DND-41 (cell line): ENCODE data around the gene MROH2A.

Experiments
- ATAC-seq: fragments of 200-7000 bp; cut with Tn5 transposase; 3 replicates; pipeline ENCODE4 v1.9.1; 2021; ENCODE audit warnings: low read depth; ENCODE audit not compliant: insufficient read depth
- DNase-seq: peaks from one replicate; pipeline ENCODE4 v3.0.0-alpha.2; 2020
- H2AFZ ChIP-seq: 2 replicates; pipeline ENCODE4 v1.6.0; 2012; ENCODE audit warnings: low read depth, low read length
- H3K27ac ChIP-seq: 2 replicates; pipeline ENCODE4 v1.5.1; 2012; ENCODE audit warnings: low read length, inconsistent platforms
- H3K27me3 ChIP-seq: fragments of 200-600 bp; sonication (generic); 2 replicates; pipeline ENCODE4 v1.6.0; 2012; ENCODE audit warnings: low read length, mild to moderate bottlenecking, inconsistent platforms; ENCODE audit not compliant: insufficient read depth, poor library complexity
- H3K36me3 ChIP-seq: 2 replicates; pipeline ENCODE4 v1.5.1; 2012; ENCODE audit warnings: low read length, inconsistent platforms; ENCODE audit not compliant: insufficient read depth
- H3K4me1 ChIP-seq: 2 replicates; pipeline ENCODE4 v1.5.1; 2012; ENCODE audit warnings: mild to moderate bottlenecking, low read length; ENCODE audit not compliant: insufficient read depth
- H3K4me2 ChIP-seq: 2 replicates; pipeline ENCODE4 v1.6.0; 2012; ENCODE audit warnings: mild to moderate bottlenecking, moderate library complexity, low read length, inconsistent platforms; ENCODE audit not compliant: insufficient read depth
- H3K4me3 ChIP-seq, 2 experiments: fragments of 200-600 bp in 1 of 2; shearing (Covaris generic) in 1 of 2; 2 replicates each; pipeline ENCODE4 v1.5.1; 2012 to 2016; ENCODE audit warnings: inconsistent platforms in 2 of 2, low read length in 2 of 2, mild to moderate bottlenecking in 2 of 2, low read depth in 1 of 2, moderate library complexity in 1 of 2
- H3K79me2 ChIP-seq: 2 replicates; pipeline ENCODE4 v1.6.0; 2012; ENCODE audit warnings: low read length, inconsistent platforms; ENCODE audit not compliant: insufficient read depth
- H3K9ac ChIP-seq: 2 replicates; pipeline ENCODE4 v1.6.0; 2012; ENCODE audit warnings: low read depth, mild to moderate bottlenecking, inconsistent platforms, low read length, moderate library complexity
- H3K9me3 ChIP-seq: 2 replicates; pipeline ENCODE4 v1.5.1; 2012; ENCODE audit warnings: low read length, moderate library complexity, mild to moderate bottlenecking, inconsistent platforms; ENCODE audit not compliant: insufficient read depth, severe bottlenecking
- H4K20me1 ChIP-seq: 2 replicates; pipeline ENCODE4 v1.6.0; 2012; ENCODE audit warnings: low read length; ENCODE audit not compliant: insufficient read depth
- CTCF ChIP-seq: IDR thresholded peaks from 2 replicates; pipeline ENCODE4 v1.5.1; 2012; ENCODE audit warnings: borderline replicate concordance, low read length, moderate library complexity, mild to moderate bottlenecking; ENCODE audit not compliant: poor library complexity, severe bottlenecking; ENCODE audit errors: extremely low read depth
- EZH2 ChIP-seq: IDR thresholded peaks from 3 replicates; pipeline ENCODE4 v1.6.1; 2012; ENCODE audit warnings: borderline replicate concordance, low read depth, mild to moderate bottlenecking, moderate library complexity, low read length, inconsistent platforms; ENCODE audit not compliant: severe bottlenecking

Gene MROH2A

GRCh38 chr2:233882353-233882752, 104.2 kb downstream of the MROH2A start:
- Histone ChIP-seq H3K4me3 (no peak overlapping the region), H3K4me2 (no peak overlapping the region), H3K9ac (no peak overlapping the region), H3K4me1 (no peaks in the 10 kb centered on the region), H2AFZ (no peak overlapping the region), H3K27me3 (peaks cover under 1% of the 10 kb centered on the region), H3K9me3 (peaks cover 3% of the 10 kb centered on the region), H3K79me2 (no peaks in the 10 kb centered on the region), H3K36me3 (no peaks in the 10 kb centered on the region), H3K27ac (no peak overlapping the region), H4K20me1 (no peaks in the 10 kb centered on the region)
- TF ChIP-seq CTCF (no peak), EZH2 (no peak)
- ATAC-seq (no peak), DNase-seq (no peak)
